ENCODE measurements around the gene FOXN3.

FOXN3 gene

GRCh38 chr14:89417091-89417464 is at the start of gene FOXN3:
TSS of gene FOXN3 (minus strand) at chr14:89417233. CDS start at chr14:89412476, 4,757 bp downstream.
- TF ChIP-seq, protein P1, sequence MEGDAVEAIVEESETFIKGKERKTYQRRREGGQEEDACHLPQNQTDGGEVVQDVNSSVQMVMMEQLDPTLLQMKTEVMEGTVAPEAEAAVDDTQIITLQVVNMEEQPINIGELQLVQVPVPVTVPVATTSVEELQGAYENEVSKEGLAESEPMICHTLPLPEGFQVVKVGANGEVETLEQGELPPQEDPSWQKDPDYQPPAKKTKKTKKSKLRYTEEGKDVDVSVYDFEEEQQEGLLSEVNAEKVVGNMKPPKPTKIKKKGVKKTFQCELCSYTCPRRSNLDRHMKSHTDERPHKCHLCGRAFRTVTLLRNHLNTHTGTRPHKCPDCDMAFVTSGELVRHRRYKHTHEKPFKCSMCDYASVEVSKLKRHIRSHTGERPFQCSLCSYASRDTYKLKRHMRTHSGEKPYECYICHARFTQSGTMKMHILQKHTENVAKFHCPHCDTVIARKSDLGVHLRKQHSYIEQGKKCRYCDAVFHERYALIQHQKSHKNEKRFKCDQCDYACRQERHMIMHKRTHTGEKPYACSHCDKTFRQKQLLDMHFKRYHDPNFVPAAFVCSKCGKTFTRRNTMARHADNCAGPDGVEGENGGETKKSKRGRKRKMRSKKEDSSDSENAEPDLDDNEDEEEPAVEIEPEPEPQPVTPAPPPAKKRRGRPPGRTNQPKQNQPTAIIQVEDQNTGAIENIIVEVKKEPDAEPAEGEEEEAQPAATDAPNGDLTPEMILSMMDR (conservative IDR thresholded peaks at IDR 0.05; ENCODE audit: low read depth, low read length) = no peak
- DNase-seq (ENCODE audit: low read depth) = peak; percentile 69
- peak within 1 kb of the TSS; percentile 79 for H3K4me3 ChIP-seq (ENCODE audit: low read length)

DNA sequence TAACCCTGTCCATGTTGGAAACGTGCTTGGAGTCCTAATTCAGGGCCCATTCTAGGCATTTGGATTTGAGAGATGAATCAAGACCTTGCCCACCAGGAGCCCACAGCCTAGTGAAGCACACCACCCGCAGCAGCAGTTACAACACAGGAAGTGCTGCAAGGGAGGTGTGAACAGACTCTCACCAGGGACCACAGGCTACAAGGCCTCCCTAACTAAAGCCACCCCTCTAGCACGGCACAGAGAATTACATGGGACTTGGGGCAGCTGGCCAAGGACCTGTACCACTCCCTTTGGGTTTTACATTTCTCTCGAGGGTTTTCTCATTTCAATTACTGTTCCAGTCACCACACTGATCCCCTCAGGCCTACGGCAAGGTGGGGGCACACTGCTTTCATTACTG is 49.5 kb upstream of the FOXN3 start:
- H3K4me3 ChIP-seq (ENCODE audit: low read length) = no peak overlapping the region
- TF ChIP-seq, protein P1 (conservative IDR thresholded peaks at IDR 0.05; ENCODE audit: low read depth, low read length) = no peak
- no peak for DNase-seq (ENCODE audit: low read depth)

DNA sequence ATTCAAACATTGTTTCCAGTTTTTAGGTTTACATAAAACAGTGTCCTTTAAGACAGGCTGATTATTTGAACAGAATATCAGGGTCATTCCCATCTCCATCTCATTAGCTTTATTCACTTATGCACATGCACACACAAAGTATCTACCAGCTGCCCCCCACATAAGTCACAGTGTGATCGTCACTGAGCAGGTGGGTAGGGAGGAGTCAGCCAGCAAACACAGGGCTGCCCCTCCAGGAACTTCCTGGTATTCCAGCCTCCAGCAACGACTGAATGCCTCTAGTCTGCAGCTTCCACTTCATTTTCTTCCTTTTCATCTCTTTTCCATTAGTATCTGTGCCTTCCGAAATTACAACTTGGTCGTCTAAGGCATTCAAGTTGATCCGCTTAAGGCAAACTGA is 48.8 kb upstream of the FOXN3 start:
- TF ChIP-seq, protein P1 (conservative IDR thresholded peaks at IDR 0.05; ENCODE audit: low read depth, low read length) = no peak
- no peak overlapping the region for H3K4me3 ChIP-seq (ENCODE audit: low read length)
- no peak for DNase-seq (ENCODE audit: low read depth)

DNA sequence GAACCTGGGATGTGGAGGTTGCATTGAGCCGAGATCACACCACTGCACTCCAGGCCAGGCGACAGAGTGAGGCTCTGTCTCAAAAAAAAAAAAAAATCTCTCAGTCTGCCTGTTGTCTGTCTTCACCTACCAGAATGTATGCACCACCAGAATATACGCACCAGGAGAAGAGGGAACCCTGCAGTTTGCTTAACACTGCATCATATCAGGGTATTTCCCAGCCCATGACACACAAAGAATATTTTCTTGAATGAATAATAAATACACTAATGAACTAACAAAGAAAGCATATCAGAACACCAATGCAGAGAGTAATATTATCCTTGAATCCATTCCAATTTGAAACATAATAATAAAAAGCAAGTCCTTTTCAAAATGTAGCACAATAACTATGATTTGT is 44.2 kb upstream of the FOXN3 start:
- TF ChIP-seq, protein P1 (conservative IDR thresholded peaks at IDR 0.05; ENCODE audit: low read depth, low read length) = no peak
- no peak overlapping the region for H3K4me3 ChIP-seq (ENCODE audit: low read length)

DNA sequence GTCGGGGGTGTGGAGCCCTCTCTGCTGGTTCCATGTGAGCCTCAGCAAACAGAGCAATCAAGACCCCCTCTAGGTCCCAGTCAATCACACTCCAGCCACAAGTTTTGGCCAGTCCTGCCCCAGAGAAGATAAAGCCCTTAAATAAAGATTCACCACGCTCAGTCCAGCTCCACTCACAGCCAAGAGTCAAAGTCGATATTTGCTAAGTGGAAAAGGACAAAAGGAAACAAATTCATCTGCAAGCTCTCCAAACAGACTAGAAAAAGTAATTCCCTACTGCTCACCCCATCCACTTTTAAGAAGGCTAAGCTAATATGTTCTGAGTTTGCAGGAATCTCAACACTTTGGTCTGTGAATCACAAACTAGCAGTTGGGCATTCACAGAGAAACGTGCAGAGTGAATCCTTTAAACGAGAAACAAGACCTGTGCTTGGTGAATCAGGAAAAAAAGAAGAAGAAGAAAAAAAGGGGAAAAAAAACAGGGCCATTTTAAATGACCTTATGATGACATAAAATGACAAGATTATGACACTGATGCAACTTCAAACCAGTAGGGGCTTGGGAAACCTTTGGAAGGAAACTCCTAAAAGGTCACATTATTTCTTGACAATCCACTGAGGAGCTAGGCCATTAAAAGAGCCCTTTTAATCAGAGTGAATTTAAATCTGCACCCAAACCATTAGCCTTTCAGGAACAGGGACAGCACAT is 41.8 kb upstream of the FOXN3 start:
- no peak for DNase-seq (ENCODE audit: low read depth)
- H3K4me3 ChIP-seq (ENCODE audit: low read length) = no peak overlapping the region
- TF ChIP-seq, protein P1 (conservative IDR thresholded peaks at IDR 0.05; ENCODE audit: low read depth, low read length) = no peak

More for the DNA sequence above, 44.2 kb upstream of the FOXN3 start:
- DNase-seq (ENCODE audit: low read depth) = no peak

DNA sequence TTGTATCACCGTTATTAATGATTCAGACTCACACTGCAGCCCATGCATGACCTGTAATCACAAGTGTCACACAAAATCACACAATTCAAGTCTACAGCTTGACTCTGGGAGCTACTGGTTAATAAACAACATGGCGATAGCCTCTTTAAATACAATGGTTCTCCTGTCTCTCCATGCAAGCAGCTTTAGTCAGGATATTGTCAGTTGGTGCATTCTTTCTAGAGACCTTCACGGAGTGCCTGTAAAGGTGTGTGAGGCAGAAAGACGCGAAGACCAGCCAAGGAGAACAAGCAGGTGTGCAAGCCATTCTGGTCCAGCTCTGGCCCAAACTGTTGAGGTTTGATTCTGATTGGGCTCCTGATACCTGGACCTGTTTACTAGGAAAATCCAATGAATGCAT is 40.0 kb upstream of the FOXN3 start:
- TF ChIP-seq, protein P1 (conservative IDR thresholded peaks at IDR 0.05; ENCODE audit: low read depth, low read length) = no peak
- no peak for DNase-seq (ENCODE audit: low read depth)
- no peak overlapping the region for H3K4me3 ChIP-seq (ENCODE audit: low read length)

DNA sequence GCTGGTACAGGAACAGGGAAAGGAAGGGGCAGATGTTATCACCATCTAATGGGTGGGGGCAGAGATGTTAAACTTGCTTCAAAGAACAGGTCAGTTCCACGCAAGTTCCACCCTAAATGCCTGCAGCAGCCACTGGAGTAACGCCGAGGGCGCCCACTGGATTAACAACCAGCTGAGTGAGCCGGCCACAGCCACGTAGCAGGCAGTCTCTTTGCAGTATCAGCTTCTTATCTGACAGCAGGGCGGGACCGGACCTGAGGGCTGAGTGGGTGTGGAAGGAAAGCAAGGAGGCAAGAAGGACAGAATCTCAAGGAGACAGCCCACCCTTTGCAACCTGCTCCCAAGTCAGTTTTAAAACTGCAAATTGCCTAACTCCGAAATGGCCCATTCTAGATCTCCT is 38.4 kb upstream of the FOXN3 start:
- DNase-seq (ENCODE audit: low read depth) = no peak
- TF ChIP-seq, protein P1 (conservative IDR thresholded peaks at IDR 0.05; ENCODE audit: low read depth, low read length) = no peak
- H3K4me3 ChIP-seq (ENCODE audit: low read length) = no peak overlapping the region

Measured in retinal pigment epithelial cell (primary cell).